CD4-positive, alpha-beta T cell treated with Interleukin-2 at 100 ng/mL for 4 hours (primary cell): ENCODE data around the gene ISCA2.
A peak's percentile ranks its signal among the peaks of the same experiment; 100 is the strongest.

ENCODE experiments used
- DNase-seq: peaks from one replicate; pipeline ENCODE4 v3.0.0-alpha.2; 2020; ENCODE audit warnings: low spot score

Gene ISCA2

GRCh38 chr14:74483321-74483720 is 10.2 kb upstream of the ISCA2 start:
- DNase-seq: no peak

DNA sequence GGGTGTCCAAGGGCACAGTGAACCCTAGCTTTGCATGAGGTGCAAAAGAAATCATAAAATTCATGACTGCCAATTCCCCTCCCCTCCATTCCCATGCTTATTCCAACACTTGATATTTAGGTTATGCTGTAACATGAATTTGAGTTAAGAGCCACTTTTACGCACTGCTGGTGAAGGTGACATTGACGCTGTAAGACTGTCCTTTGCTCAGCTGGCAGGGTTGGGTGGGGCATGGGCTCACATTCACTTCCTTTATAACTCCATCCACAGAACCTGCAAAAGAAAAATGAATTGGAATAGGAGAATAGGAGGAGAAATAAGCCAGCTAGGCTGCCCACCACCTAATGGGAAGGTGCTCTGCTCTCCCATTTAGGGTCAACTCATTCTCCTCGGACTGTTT is 7.4 kb upstream of the ISCA2 start:
- no peak for DNase-seq

GRCh38 chr14:74488786-74489397 is 4.7 kb upstream of the ISCA2 start:
- peak; percentile 48 for DNase-seq

DNA sequence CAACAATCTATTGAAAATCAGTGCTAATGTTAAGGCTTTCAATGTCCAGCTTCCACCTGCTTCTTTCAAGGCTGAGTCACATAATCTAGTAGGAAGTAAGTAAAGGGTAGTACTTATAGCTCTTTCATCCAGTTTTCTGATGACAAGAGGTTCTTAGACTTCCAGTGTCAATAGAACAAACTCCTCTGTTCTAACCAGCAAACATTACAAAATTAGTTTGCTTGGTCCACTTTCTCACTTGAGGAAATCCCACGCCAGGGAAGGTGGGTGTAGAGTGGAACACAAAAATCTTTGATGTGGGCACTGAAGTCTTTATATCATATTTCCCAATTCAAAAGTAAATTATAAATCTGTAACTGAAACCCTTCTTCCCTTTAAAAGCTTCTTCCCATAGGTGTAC is 3.1 kb upstream of the ISCA2 start:
- no peak for DNase-seq

DNA sequence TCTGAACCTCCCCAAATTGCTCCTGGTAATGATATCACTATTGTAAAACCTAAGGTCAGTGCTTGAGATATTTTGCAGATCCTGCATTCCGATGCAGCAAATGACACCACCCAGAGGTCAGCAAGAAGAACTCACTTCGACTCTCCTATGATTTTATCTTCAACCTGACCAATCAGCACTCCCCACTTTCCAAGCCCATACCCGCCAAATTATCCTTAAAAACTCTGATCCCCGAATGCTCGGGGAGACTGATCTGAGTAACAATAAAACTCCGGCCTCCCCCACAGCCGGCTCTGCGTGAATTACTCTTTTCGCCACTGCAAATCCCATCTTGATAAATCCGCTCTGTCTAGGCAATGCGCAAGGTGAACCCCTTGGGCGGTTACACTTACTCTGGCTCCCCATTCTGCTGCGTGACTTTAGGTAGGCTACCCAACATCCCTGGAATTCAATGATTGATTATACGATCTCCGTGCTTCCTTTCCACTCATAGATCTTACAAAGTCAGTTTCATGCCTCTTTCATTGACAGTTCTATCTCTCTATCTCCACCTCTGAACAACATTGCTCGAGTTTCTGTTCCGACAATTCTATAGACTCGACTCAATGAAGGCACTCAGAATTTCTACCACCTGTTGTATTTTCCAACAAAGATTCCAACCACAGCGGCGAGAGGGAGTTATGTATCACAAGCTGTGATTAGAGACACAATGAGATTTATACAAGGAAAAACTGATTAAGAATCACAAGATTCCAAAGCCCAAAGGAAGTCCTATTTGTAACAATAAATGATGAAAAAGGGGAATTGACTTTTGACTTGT is 1.4 kb upstream of the ISCA2 start:
- peak; percentile 14 for DNase-seq

DNA sequence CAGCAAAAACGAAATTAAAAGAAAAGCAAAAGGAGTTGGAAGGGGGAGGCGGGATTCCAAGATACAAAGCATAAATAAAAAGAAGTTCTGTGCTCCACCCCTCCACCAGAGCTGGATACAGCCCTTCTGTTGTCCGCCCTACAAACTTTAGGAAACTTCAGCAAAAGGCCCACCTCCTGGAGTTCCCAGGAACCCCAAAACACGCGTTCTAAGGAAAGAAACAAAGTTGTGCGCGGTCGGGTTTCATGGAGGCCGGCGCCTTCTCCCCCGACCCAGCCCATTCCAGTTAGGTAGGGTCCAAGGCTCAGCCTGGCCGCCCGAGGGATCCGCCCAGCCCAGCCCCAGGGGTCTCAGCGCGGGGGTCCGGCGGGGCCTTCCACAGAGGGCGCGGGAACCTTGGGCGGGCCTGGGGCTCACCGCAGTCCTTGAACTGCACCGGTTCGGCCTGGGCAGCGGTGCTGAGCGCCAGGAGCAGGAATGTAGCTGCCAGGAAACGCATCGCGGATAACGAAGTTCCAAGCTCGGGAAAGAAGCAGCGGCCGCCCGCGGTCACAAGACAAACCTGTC is 706 bp upstream of the ISCA2 start, which contains the start of gene NPC2:
NPC2 (minus strand) TSS at position 530 of the 567 bp plus-strand sequence; CDS start at position 499, 31 bp downstream.
- no peak for DNase-seq

GRCh38 chr14:74495356-74495755 is 1.8 kb downstream of the ISCA2 start:
- peak; percentile 78 for DNase-seq

DNA sequence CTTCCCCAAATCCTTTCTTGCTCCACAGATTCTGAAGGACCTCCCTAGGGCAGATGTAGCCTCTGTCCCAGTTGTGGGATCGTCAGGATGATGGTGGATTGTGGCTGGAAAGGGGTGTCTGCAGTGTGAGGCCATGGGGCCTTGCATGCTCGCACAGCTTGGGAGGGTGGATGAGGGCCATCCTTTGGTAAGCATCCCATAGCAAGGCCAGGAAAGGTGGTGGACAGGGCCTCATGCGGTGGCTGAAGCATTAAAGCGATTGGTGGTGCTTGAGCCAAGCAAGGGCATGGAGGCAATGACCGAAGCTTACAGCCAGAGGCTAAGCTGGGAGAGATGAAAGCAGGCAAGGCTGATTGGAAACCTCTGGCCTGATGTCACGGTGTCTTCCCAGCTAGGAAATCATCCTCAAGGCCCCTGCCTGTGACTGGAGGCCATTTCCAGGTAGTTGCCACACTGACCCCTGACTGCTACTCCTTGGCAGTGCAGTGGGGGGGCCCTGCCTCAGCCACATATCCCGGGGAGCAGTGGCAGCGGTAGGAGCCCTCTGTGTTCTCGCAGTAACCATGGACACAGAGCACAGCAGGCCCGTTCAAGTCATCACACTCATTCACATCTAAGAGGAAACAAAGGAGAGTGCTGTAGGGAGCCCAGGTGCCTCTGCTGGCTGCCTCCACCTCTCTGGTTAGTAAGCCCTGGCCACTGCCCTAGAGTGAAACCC is 7.0 kb downstream of the ISCA2 start:
- DNase-seq: no peak

DNA sequence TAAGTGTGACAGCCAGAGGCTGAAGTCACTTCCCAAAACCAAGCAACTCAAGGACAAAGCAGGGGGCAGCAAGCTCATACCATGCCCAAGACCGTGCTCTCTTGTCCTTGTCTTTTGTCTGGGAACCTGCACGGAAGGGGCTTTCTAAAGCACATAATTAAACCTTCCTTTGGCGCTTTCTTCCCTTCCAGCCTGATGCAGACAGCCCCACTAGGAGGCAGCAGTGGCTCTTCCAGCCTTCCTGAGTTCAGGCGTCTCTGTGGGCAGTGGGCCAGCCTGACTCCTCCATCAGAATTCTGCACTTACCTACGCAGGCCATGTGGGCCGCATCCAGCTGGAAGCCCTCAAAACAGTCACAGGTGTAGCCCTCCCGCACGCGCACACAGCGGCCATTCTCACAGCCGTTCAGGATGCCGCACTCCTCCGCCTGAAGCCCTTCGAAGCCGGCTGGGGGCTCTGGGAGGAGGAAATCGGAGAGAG is 7.6 kb downstream of the ISCA2 start:
- no peak for DNase-seq

DNA sequence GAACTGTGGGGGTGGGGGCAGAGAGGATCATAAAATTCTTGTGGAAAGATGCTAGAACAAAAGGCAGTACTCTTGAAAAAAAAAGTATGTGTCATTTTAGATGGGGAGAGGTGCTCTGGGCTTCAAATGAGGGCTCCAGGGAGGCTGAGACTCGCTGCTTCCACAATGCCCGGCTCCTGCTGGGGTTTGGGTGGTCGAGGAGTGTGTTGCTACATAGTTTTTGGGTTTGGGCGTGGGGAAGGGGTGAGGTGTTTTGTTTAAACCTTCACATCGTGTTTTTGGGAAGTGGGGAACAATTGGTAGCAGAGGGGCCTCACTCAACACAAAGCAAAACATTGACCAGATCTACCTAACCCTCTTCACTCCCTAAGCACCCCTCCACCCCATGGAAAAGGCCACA is 8.1 kb downstream of the ISCA2 start:
- no peak for DNase-seq

- DNase-seq: no peak
Observed at GRCh38 chr14:74502236-74503019, 8.9 kb downstream of the ISCA2 start.

DNA sequence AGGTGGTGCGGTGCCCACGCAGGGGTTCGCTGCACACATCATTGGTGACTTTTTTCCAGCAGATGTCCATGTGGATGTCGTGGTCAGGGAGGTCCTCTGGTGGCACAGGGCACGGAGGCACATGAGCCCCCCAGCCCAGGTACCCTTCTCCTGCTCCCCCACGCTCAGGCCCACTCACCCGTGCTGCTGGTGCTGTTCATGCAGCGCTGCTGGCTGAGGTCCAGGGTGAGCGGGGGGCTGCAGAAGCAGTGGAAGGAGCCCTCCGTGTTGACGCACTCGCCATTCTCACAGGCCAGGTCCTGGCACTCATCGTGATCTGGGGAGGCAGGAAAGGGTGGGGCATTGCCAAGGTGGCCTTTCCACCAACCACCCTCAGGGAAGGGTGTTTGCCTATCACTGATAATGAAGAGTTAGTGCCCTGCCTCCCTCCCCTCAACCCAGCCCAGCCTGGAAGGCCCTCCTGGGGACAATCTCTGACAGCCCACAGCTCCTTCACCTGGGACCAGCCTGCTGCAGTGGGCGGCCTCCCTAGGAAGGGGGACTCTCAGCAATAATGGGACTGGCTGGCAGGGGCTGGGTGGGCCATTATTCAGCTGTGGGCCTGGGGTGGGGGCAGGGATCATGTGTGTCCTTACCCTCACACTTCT is 9.8 kb downstream of the ISCA2 start:
- no peak for DNase-seq

GRCh38 chr14:74503938-74504335 is 10.4 kb downstream of the ISCA2 start:
- DNase-seq: no peak

GRCh38 chr14:74504412-74504811 is 10.8 kb downstream of the ISCA2 start:
- DNase-seq: no peak

DNA sequence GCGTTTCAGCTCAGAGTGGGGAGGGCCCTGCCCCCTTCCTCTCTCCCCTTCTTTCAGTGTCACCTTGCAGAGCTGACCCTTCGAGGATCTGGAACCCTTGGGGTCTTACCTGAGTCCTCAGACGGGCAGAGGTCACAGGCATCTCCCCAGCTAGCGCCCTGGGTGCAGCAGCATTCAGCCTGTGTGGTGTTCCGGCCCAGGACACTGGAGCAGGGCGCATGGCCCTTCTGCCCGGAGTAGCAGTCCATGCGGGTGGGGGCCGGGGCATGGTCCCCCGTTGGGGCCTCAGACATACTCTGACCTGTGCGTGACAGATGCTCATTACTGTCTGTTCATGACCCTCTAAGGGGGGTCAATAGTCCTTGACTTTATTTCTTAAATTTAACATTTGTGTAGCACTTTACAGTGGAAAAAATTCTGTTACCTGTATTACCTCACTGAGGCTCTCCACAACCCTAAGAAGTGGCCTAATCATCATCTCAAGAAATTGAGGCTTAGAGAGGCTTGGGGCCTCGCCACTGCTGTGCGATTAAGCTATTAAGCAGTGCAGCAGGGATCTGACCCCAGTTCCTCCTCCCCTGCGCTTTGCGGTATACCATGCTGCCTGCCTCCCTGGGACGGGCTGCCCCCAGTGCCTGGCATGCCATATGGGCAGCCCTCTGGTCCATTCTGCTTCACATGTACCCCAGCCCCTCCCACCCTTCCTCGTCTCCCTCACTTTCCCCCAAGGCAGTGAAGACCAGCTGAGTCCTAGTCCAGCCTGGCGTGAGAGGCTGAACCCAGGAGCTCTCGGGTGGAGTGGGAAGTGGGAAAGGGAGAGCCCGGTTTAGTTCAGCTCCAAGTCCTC is 11.5 kb downstream of the ISCA2 start:
- DNase-seq: no peak

GRCh38 chr14:74505831-74506230 is 12.3 kb downstream of the ISCA2 start:
- no peak for DNase-seq

DNA sequence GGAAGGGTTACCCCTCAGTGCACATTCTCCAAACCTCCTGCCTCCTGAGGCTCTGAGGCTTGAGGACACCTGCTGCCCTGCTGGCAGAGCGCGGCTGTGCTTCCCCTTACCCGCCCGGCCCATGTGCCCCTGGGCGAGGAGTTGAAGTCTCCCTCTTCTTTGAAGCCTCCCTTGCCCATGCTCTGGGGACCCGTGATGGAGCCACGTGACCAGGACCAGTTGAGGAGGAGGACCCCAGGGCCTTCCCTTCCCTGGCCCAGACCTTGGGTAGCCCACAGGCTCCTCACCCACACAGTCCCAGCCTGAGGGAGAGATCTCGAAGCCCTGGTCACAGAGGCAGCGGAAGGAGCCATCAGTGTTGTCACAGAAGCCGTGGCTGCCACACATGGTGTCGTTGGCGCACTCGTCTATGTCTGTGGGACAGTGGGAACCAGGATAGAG is 12.9 kb downstream of the ISCA2 start:
- DNase-seq: no peak

GRCh38 chr14:74507085-74507484 is 13.5 kb downstream of the ISCA2 start:
- no peak for DNase-seq

- DNase-seq: no peak
Observed at GRCh38 chr14:74507840-74508239, 14.3 kb downstream of the ISCA2 start.

GRCh38 chr14:74508292-74508731 is 14.7 kb downstream of the ISCA2 start:
- no peak for DNase-seq
